Mesendoderm (in vitro differentiated cells): ENCODE measurements around the gene FLVCR2.
A peak's percentile ranks its signal among the peaks of the same experiment; 100 is the strongest.

ENCODE experiments used
- DNase-seq: peaks from one replicate; pipeline ENCODE4 v3.0.0; 2013
- H2AK5ac ChIP-seq: 2 replicates; pipeline ENCODE4 v1.6.1; 2013; ENCODE audit warnings: low read length, inconsistent platforms
- H2BK120ac ChIP-seq: 2 replicates; pipeline ENCODE4 v1.6.1; 2013; ENCODE audit warnings: low read depth, mild to moderate bottlenecking, low read length, moderate library complexity, mixed read lengths
- H2BK15ac ChIP-seq: replicated peaks from 2 replicates; pipeline ENCODE4 v1.6.1; 2013; ENCODE audit warnings: low read depth, mild to moderate bottlenecking, moderate library complexity
- H2BK5ac ChIP-seq: 2 replicates; pipeline ENCODE4 v1.6.1; 2013; ENCODE audit warnings: low read length, inconsistent platforms
- H3K18ac ChIP-seq: 2 replicates; pipeline ENCODE4 v1.6.1; 2013; ENCODE audit warnings: mild to moderate bottlenecking, low read length, mixed read lengths
- H3K23ac ChIP-seq: one replicate; pipeline ENCODE4 v1.6.1; 2013; ENCODE audit warnings: low read length
- H3K27ac ChIP-seq: 2 replicates; pipeline ENCODE4 v1.5.1; 2013; ENCODE audit warnings: low read depth, mild to moderate bottlenecking, inconsistent platforms, low read length, moderate library complexity
- H3K27me3 ChIP-seq: 2 replicates; pipeline ENCODE4 v1.6.1; 2013; ENCODE audit warnings: low read length, control low read depth, mild to moderate bottlenecking, inconsistent platforms; ENCODE audit not compliant: insufficient read depth, poor library complexity
- H3K36me3 ChIP-seq: 2 replicates; pipeline ENCODE4 v1.6.1; 2013; ENCODE audit warnings: low read length, inconsistent platforms; ENCODE audit not compliant: control insufficient read depth, insufficient read depth
- H3K4ac ChIP-seq: one replicate; pipeline ENCODE4 v1.6.1; 2013; ENCODE audit warnings: low read depth, mild to moderate bottlenecking, low read length, moderate library complexity
- H3K4me1 ChIP-seq: 2 replicates; pipeline ENCODE4 v1.6.1; 2013; ENCODE audit warnings: low read depth, low read length, inconsistent platforms; ENCODE audit not compliant: control insufficient read depth
- H3K4me2 ChIP-seq: 2 replicates; pipeline ENCODE4 v1.6.1; 2013; ENCODE audit warnings: low read length
- H3K4me3 ChIP-seq: 2 replicates; pipeline ENCODE4 v1.5.1; 2013; ENCODE audit warnings: mild to moderate bottlenecking, low read length
- H3K56ac ChIP-seq: one replicate; pipeline ENCODE4 v1.6.1; 2013; ENCODE audit warnings: low read length
- H3K79me1 ChIP-seq: 2 replicates; pipeline ENCODE4 v1.6.1; 2013; ENCODE audit warnings: low read length, inconsistent platforms
- H3K79me2 ChIP-seq: 2 replicates; pipeline ENCODE4 v1.6.1; 2013; ENCODE audit warnings: mild to moderate bottlenecking, low read length; ENCODE audit not compliant: control insufficient read depth, insufficient read depth
- H3K9ac ChIP-seq: 2 replicates; pipeline ENCODE4 v1.6.1; 2013; ENCODE audit warnings: low read length, inconsistent platforms
- H4K5ac ChIP-seq: one replicate; pipeline ENCODE4 v1.6.1; 2013; ENCODE audit warnings: low read length
- H4K8ac ChIP-seq: one replicate; pipeline ENCODE4 v1.6.1; 2013; ENCODE audit warnings: low read depth, mild to moderate bottlenecking, control low read depth, low read length, moderate library complexity
- WGBS: extraction: QIAGEN DNeasy Blood & Tissue Kit; methylation state at CpG from one replicate; pipeline ENCODE4 v1.1.7; 2013; ENCODE audit warnings: low lambda C conversion rate, missing lambda C conversion rate; ENCODE audit not compliant: insufficient coverage; ENCODE audit errors: extremely low coverage; 5-methylcytosine and 5-hydroxymethylcytosine counted together

FLVCR2 gene

DNA sequence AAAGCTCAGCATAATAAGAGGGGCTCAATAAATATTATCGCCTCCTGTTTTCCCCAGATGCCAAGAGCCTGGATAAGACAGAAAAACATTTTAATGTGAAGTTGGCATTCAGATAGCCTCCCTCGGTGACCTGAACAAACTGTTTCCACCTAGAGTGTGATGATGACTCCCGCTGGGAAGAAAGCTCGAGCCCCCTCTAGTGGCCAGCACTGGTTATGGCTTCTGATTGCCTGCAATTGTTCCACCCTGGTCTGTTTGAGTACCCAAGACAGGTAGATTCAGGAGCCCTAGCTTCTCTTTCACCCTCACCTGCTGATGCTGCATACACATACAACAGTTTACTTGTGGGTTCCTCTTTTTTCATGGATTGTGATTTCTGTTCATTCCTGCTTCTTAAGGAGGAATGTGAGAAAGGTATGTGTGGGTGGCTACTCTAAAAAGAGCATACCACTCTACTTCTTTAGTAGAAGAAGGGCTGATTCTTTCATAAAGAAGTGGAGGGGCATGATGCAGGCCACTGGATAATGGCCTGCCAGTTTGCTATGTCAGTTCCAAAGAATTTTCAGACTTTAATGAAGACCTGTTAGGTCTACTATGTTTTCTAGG, 75.8 kb downstream of the FLVCR2 start:
- no peaks in the 10 kb centered on the region for H3K27me3 ChIP-seq
- H2BK120ac ChIP-seq: no peak overlapping the region
- no peak overlapping the region for H3K4me2 ChIP-seq
- DNase-seq: peak; percentile 81
- H3K4me3 ChIP-seq: no peak overlapping the region
- H3K27ac ChIP-seq: no peak overlapping the region
- H3K4ac ChIP-seq: no peak overlapping the region
- no peak overlapping the region for H3K18ac ChIP-seq
- no peak overlapping the region for H2BK5ac ChIP-seq
- H3K9ac ChIP-seq: no peak overlapping the region
- no peak overlapping the region for H2AK5ac ChIP-seq
- no peaks in the 10 kb centered on the region for H3K4me1 ChIP-seq
- peaks cover 10% of the 10 kb centered on the region for H3K79me1 ChIP-seq
- H3K56ac ChIP-seq: no peak overlapping the region
- no peak overlapping the region for H2BK15ac ChIP-seq
- peaks cover 1% of the 10 kb centered on the region for H3K36me3 ChIP-seq
- peaks cover 9% of the 10 kb centered on the region for H3K79me2 ChIP-seq
- WGBS: no CpG with 5 or more reads among the region's 4 CpGs
- H3K23ac ChIP-seq: no peak overlapping the region
- H4K5ac ChIP-seq: no peak overlapping the region
- no peak overlapping the region for H4K8ac ChIP-seq

DNA sequence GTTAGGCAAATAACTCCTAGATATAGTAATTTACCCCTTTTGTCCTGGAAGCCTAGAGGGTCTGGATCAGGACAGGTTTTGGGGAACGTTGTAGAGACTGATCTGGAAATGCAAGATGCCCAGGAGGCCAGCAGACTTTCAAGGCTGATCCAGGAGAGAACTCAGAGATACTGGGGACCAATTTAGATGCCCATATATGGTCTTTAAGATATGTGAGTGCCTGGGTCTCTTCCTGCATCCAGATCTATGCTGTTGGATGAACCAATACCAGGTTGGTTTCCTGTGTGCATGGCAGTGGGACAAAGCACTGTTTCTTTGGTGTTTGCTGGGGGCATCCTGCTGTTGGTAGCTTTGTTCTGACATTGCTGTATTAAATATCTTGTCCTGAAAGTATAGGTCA, 76.8 kb downstream of the FLVCR2 start:
- peaks cover 13% of the 10 kb centered on the region for H3K79me1 ChIP-seq
- H3K4me3 ChIP-seq: no peak overlapping the region
- no peak overlapping the region for H3K18ac ChIP-seq
- H2BK120ac ChIP-seq: no peak overlapping the region
- no peak overlapping the region for H3K23ac ChIP-seq
- no peak overlapping the region for H2BK15ac ChIP-seq
- H3K27me3 ChIP-seq: no peaks in the 10 kb centered on the region
- no peak overlapping the region for H3K4ac ChIP-seq
- WGBS: no CpG with 5 or more reads among the region's 1 CpG
- H2AK5ac ChIP-seq: no peak overlapping the region
- no peak overlapping the region for H3K56ac ChIP-seq
- no peak overlapping the region for H3K27ac ChIP-seq
- no peak overlapping the region for H3K9ac ChIP-seq
- no peaks in the 10 kb centered on the region for H3K4me1 ChIP-seq
- no peaks in the 10 kb centered on the region for H3K36me3 ChIP-seq
- H3K4me2 ChIP-seq: no peak overlapping the region
- H3K79me2 ChIP-seq: peaks cover 12% of the 10 kb centered on the region
- no peak overlapping the region for H4K8ac ChIP-seq
- DNase-seq: no peak
- no peak overlapping the region for H4K5ac ChIP-seq
- H2BK5ac ChIP-seq: no peak overlapping the region

DNA sequence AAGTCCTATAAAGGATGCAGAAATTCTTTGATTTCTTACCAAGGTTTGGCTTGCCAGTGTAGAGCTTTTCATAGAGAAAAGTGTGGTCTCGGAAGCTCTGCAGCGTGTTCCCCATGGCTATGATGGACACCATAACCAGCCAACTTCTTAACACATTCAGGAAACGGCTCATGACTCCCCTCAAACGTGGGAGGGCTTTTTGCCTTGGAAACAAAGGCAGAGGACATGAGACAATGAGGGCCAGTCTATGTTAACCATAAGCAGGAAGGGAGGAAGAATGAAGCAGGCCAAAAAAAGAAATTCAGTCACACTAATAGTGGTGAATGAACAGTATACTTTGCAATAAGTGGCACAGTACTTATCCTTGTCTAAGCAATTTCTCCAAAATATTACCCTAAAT, 78.9 kb downstream of the FLVCR2 start:
- peaks cover 13% of the 10 kb centered on the region for H3K79me1 ChIP-seq
- no CpG with 5 or more reads among the region's 4 CpGs for WGBS

DNA sequence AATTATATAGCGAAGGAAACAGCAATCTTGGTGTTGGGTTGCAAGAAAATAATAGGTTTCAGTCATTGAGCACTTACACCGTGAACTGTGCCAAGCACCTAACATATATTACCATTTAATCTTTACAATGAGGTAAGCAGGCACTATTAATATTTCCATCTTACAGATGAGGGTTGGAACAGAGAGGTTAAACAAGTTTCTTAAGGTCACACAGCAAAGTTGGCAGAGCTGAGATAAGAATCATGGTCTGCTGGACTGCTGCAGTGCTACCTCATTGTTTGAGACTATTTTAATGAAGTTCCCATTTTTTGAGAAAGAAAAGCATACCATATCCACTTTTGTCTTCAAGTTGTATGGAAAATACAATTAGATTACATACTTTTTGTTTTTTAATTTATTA, 80.5 kb downstream of the FLVCR2 start:
- Histone ChIP-seq H2BK120ac (no peak overlapping the region), H3K23ac (no peak overlapping the region), H3K18ac (no peak overlapping the region), H4K8ac (no peak overlapping the region), H3K56ac (no peak overlapping the region), H3K9ac (no peak overlapping the region), H3K4me3 (no peak overlapping the region), H2AK5ac (no peak overlapping the region), H3K4me2 (no peak overlapping the region), H2BK15ac (no peak overlapping the region), H3K79me1 (peaks cover 12% of the 10 kb centered on the region), H3K36me3 (no peaks in the 10 kb centered on the region), H3K27me3 (no peaks in the 10 kb centered on the region), H4K5ac (no peak overlapping the region), H3K79me2 (peaks cover 18% of the 10 kb centered on the region), H3K27ac (no peak overlapping the region), H3K4ac (no peak overlapping the region), H2BK5ac (no peak overlapping the region), H3K4me1 (no peaks in the 10 kb centered on the region)
- 100% methylated on average over 1 of the region's 2 CpGs for WGBS
- DNase-seq: no peak

More for the DNA sequence above, 78.9 kb downstream of the FLVCR2 start:
- Histone ChIP-seq H3K4ac (no peak overlapping the region), H4K5ac (no peak overlapping the region), H3K9ac (no peak overlapping the region), H3K4me1 (no peaks in the 10 kb centered on the region), H3K36me3 (no peaks in the 10 kb centered on the region), H3K4me2 (no peak overlapping the region), H3K27me3 (no peaks in the 10 kb centered on the region), H2BK15ac (no peak overlapping the region), H4K8ac (no peak overlapping the region), H3K56ac (no peak overlapping the region), H3K4me3 (no peak overlapping the region), H3K23ac (no peak overlapping the region), H2AK5ac (no peak overlapping the region), H2BK120ac (no peak overlapping the region), H2BK5ac (no peak overlapping the region), H3K27ac (no peak overlapping the region), H3K18ac (no peak overlapping the region), H3K79me2 (peaks cover 16% of the 10 kb centered on the region)
- no peak for DNase-seq

DNA sequence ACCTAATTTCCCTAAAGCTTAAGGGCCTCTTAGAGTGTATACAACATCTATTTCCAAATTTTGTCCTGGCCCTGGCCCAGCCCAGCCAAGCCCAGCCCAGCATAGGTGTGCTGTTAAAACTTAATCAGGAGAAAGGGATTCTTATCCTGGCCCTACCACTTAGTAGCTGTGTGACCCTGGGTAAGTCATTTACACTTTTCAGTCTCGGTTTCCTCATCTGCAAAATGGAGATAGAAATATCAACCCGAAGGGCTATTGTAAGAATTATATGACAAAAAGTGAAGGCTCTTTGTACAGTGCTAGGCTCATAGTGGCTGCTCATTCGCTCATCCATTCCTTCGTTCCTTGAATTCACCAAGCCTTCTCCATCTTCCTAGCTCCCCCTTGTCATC, 81.8 kb downstream of the FLVCR2 start:
- Histone ChIP-seq H3K4me1 (no peaks in the 10 kb centered on the region), H3K4me3 (peak overlapping the region; percentile 94), H3K23ac (no peak overlapping the region), H2BK5ac (peak overlapping the region; percentile 59), H4K8ac (no peak overlapping the region), H3K27me3 (no peaks in the 10 kb centered on the region), H3K79me2 (peaks cover 18% of the 10 kb centered on the region), H2BK15ac (no peak overlapping the region), H3K79me1 (peaks cover 13% of the 10 kb centered on the region), H3K9ac (peak overlapping the region; percentile 91), H2AK5ac (peak overlapping the region; percentile 37), H3K18ac (no peak overlapping the region), H3K4me2 (peak overlapping the region; percentile 54), H3K36me3 (no peaks in the 10 kb centered on the region), H3K27ac (no peak overlapping the region), H4K5ac (no peak overlapping the region), H3K56ac (peak overlapping the region; percentile 94), H3K4ac (peak overlapping the region; percentile 37), H2BK120ac (no peak overlapping the region)
- DNase-seq: no peak
- no CpG with 5 or more reads among the region's 4 CpGs for WGBS
